Activated T-cell treated with anti-CD3 and anti-CD28 coated beads, Interleukin-2, amount 50 U/mL, for 4 hours (primary cell): Measurements from ENCODE around the gene PLCB1. TPM values are rescaled to one million over a fixed set of nuclear protein-coding genes. Genes with fewer than 3 reads are reported as not detected.
"Not testable (repeated sequence)": the region's sequence is repeated elsewhere in the genome, so short reads cannot be mapped to it uniquely, and the experiment has no call there.

Experiments used
- ATAC-seq, 2 donors: fragments of 200-7000 bp; cut with Tn5 transposase; one replicate each; pipeline ENCODE4 v1.10.0; 2021
- DNase-seq: peaks from one replicate; pipeline ENCODE4 v3.0.0-alpha.2; 2020
- H3K27me3 Mint-ChIP-seq: one replicate; pipeline ENCODE4 v1.8.0; 2021; ENCODE audit warnings: low read depth, mixed read lengths
- H3K36me3 Mint-ChIP-seq: one replicate; pipeline ENCODE4 v1.8.0; 2022; ENCODE audit warnings: mixed read lengths; ENCODE audit not compliant: insufficient read depth
- H3K4me1 Mint-ChIP-seq: one replicate; pipeline ENCODE4 v1.8.0; 2021; ENCODE audit warnings: low read depth, mixed read lengths
- H3K4me3 Mint-ChIP-seq: one replicate; pipeline ENCODE4 v1.8.0; 2021; ENCODE audit warnings: mild to moderate bottlenecking, moderate library complexity, mixed read lengths
- H3K9me3 Mint-ChIP-seq: one replicate; pipeline ENCODE4 v1.8.0; 2021; ENCODE audit warnings: mixed read lengths
- total RNA-seq, 3 donors: library from RNA; stranded (reverse); gene quantifications; one replicate each; pipeline ENCODE4 v1.2.1, GENCODE V29; 2021

PLCB1 gene
- total RNA-seq, 3 donors from 2014 or later = 0.91 to 6.0 (median 2.8) TPM

DNA sequence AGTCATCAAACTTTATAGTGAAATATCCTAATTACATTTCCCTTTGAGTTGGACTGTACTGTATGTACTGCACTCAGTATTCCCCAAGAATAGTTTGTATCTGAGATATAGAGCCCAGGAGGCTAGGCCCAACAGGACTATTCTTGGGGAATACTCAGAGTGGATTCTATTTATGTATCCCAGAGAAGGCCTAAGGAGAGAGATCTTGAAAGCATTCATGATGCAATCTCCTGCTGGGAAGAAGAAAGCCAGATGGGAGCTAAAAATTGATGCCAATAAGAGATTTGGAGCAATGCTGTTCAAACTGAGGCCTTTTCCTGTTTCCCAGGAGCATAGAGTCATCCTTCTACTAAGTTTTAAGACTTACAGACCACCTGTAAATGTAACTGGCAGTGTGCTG is 484.7 kb downstream of the PLCB1 start:
- H3K36me3 Mint-ChIP-seq = no peaks in the 10 kb centered on the region
- ATAC-seq = no peak
- H3K9me3 Mint-ChIP-seq = no peaks in the 10 kb centered on the region
- no peaks in the 10 kb centered on the region for H3K4me1 Mint-ChIP-seq
- DNase-seq = no peak
- H3K27me3 Mint-ChIP-seq = no peaks in the 10 kb centered on the region
- no peak overlapping the region for H3K4me3 Mint-ChIP-seq

DNA sequence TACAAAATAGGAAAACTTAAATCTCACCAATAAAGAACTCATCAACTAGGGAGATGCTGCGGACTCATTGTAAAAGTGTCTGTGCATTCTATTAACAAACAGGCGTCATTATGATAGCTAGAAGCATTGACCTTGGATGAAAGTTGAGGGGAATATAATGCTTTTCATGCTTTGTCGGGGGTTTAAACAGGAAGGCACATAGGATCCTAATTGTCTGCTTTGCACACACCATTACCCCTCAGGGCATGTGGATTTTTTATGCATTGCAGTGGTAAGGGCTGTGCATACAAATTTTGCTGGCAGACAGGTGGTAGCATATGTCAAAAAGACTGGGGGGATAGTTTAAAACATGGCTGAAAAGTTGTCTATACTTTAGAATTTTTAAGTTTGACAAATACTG is 488.9 kb downstream of the PLCB1 start:
- H3K36me3 Mint-ChIP-seq = no peaks in the 10 kb centered on the region

DNA sequence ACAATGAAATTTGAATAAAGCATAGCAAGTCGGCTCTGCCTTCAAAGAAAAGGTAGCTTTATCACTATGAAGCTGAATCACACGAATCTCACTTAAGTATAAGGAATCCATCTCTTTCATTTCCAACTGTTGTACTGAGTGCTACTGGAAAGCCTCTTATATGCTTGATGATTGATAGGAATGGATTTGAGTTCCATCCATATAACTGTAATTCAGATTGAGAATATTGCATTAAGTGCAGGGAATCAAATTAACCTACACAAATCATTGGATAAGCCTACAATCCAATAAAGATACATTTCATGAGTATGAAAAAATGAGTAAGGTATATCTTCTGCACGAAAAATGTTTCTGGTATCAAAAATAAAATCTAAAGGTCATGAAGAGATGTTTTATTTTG is 492.0 kb downstream of the PLCB1 start:
- Mint-ChIP-seq H3K4me3 (no peak overlapping the region), H3K27me3 (no peaks in the 10 kb centered on the region), H3K9me3 (no peaks in the 10 kb centered on the region), H3K4me1 (no peaks in the 10 kb centered on the region), H3K36me3 (no peaks in the 10 kb centered on the region)
- no peak for DNase-seq
- no peak for ATAC-seq

More for the DNA sequence above, 488.9 kb downstream of the PLCB1 start:
- Mint-ChIP-seq H3K4me1 (no peaks in the 10 kb centered on the region), H3K27me3 (no peaks in the 10 kb centered on the region), H3K9me3 (no peaks in the 10 kb centered on the region), H3K4me3 (no peak overlapping the region)
- DNase-seq (no peak), ATAC-seq (no peak)

DNA sequence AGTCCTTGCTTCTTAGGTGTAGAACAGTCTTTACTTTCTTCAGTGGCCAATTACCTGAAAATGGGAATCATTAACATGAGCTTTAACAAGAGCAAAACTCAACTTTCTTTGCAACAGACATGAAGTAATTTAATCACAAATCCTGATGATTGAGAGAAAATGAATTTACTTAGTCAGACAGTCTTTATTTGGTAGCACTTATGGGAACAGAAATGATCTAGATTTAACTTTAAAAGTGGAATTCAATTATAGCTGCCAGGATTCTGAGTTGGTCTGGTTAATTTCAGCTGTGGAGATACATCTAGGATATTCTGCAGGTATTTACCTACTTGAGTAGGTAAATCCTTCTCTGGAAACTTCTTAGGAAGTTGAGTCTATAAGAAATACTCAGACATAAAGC is 492.6 kb downstream of the PLCB1 start:
- Mint-ChIP-seq H3K9me3 (no peaks in the 10 kb centered on the region), H3K27me3 (no peaks in the 10 kb centered on the region), H3K36me3 (no peaks in the 10 kb centered on the region), H3K4me1 (no peaks in the 10 kb centered on the region), H3K4me3 (no peak overlapping the region)
- DNase-seq = no peak
- no peak for ATAC-seq

DNA sequence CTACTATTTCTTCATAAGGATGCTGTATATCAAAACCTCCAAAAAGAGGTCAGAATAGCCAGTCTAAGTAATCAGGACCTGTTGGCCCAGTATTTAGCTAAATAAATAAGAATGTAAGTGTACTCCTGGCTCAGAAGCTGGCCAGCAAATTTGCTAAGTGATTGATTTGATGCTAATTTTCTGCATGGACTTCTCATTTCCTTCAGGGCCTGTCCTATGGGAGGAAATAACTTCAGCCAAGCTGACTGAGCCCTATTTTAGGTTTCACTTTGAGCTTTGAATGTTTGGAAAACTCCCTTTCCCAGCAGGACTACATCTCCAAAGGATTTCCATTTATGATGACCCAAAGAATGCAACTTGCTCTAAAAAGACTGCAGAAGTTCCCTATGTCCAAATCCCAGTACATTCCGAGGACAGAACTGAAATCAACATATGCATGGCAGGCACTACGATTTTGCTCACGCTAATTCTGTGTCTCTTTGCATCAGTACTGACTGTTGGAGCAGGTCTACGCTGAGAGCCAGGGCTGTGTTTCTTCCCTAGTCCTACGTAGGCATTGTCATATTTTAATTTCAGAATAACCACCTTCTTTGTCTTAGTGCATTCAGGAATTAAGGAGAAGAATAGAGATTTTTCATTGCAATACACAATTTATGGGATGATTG is 495.4 kb downstream of the PLCB1 start:
- no peak for DNase-seq
- Mint-ChIP-seq H3K36me3 (no peaks in the 10 kb centered on the region), H3K4me1 (no peaks in the 10 kb centered on the region), H3K27me3 (no peaks in the 10 kb centered on the region), H3K4me3 (no peak overlapping the region), H3K9me3 (no peaks in the 10 kb centered on the region)
- ATAC-seq = no peak

DNA sequence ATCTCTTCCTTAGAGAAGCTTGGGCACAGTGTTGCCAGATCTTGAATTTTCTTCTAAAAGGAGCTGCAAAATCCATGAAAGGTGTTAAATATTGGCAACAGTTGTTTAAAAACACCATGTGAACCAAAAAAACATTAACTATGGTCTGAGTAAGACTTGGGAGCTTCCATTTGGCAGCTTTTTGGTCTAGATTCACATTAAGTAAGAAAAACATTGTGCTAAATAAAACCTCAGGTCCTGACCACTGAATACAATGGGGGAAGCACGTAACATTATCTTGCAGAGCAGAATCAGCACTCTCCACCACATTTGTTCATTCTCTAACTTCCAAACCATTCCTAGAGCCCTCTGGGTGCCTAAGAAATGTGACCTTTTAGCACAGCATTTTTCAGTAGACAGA is 499.2 kb downstream of the PLCB1 start:
- Mint-ChIP-seq H3K27me3 (no peaks in the 10 kb centered on the region), H3K4me1 (no peaks in the 10 kb centered on the region), H3K36me3 (no peaks in the 10 kb centered on the region), H3K4me3 (no peak overlapping the region), H3K9me3 (no peaks in the 10 kb centered on the region)
- DNase-seq = no peak
- no peak for ATAC-seq

DNA sequence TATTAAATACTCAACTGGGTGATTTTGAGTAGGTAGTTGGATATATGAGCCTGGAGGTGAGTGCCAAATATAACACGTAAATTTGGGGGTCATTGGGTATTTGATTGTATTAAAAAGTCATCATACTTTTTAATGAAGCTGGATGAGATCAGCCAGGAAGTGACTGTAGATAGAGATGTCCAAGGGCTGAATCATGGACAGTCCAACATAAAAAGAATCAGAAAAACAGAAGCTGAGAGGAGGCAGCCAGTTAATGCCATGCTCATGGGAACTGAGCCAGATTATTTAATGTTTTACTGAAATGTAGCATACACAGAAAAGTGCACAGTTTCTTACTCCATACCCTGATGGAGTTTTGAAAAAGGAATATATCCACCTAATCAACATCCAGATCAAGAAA is 501.3 kb downstream of the PLCB1 start:
- Mint-ChIP-seq H3K4me1 (no peaks in the 10 kb centered on the region), H3K36me3 (no peaks in the 10 kb centered on the region)

DNA sequence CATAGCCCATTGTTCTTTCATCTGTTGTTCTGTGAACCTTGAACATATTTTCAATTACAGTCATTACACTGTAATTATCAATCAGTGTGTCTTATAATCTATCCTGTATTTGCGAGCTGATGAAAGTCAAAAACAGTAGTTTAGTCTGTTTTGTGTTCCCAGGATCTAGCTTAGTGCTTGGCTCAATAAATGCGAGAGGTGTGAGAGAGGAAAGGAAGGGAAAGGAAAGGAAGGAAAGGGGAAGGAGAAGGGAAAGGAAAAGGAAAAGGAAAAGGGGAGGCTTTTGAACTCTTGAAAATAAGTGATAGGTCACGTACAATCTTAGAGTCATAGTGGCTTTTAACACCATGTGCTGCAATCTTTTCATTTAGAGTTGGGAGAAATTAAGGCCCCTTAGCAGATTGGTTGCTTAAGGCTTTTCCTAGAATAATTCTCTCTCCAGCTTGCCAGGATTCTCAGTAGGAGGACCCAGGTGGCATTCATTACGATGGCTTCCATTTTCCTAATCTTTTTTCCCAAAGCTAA is 503.0 kb downstream of the PLCB1 start:
- Mint-ChIP-seq H3K36me3 (no peaks in the 10 kb centered on the region), H3K4me1 (no peaks in the 10 kb centered on the region), H3K9me3 (no peaks in the 10 kb centered on the region), H3K4me3 (no peak overlapping the region), H3K27me3 (no peaks in the 10 kb centered on the region)
- no peak for ATAC-seq
- no peak for DNase-seq

More for the DNA sequence above, 501.3 kb downstream of the PLCB1 start:
- ATAC-seq (no peak), DNase-seq (no peak)
- Mint-ChIP-seq H3K27me3 (no peaks in the 10 kb centered on the region), H3K4me3 (no peak overlapping the region), H3K9me3 (no peaks in the 10 kb centered on the region)

DNA sequence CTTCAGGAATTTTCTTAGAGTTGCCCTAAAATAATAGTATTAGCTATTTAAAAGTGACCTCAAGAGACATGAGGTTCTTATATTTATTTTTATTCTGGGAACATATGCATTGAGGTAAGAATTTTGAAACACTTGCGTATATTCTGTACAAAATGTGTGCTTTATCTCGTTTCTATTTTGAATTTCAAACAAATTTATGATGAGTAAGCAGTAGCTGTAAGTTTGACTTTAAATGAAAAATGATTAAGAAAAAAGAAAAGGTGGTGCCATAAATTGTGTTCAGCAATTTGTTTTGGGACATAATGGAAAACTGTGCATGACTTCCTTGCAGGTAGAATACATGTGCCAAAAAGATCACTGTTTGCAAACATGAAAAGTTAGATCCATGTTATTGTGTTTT is 503.8 kb downstream of the PLCB1 start:
- no peaks in the 10 kb centered on the region for H3K36me3 Mint-ChIP-seq
- H3K9me3 Mint-ChIP-seq = no peaks in the 10 kb centered on the region
- H3K27me3 Mint-ChIP-seq = no peaks in the 10 kb centered on the region
- DNase-seq = no peak
- ATAC-seq = no peak
- no peak overlapping the region for H3K4me3 Mint-ChIP-seq
- no peaks in the 10 kb centered on the region for H3K4me1 Mint-ChIP-seq

DNA sequence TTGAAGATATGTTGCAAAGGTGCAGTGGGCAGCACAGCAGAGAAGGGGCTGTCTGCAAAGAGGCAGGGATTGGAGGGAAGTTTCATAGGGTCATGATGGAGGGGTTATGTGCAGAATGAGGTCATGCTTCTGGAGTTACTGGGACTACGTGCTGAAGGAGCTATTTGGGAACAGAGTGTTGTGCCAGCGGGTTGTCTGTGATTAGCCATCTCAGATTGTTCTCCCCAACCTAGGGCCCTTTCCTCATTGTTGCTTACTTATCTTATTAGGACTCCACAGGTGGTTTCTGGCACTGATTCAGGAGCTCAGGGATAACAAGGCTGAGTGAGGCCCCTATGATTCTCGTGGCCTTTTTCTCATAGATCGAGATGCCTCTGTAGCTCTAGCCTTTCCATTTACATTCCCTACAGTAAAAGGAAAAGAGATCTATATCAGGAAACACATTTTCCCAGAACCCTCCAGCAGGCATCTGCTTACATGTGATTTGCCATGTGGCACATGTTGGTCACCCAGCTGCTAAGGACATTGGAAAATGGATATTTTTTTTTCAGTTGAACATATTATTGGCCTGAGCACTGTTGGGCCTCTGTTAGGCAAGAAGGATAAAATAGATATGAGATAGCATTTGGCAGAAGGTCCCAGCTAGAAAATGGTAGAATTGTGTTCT is 507.2 kb downstream of the PLCB1 start:
- H3K9me3 Mint-ChIP-seq = no peaks in the 10 kb centered on the region
- DNase-seq (no peak), ATAC-seq (no peak)
- no peaks in the 10 kb centered on the region for H3K27me3 Mint-ChIP-seq
- H3K36me3 Mint-ChIP-seq = no peaks in the 10 kb centered on the region
- no peak overlapping the region for H3K4me3 Mint-ChIP-seq
- H3K4me1 Mint-ChIP-seq = no peaks in the 10 kb centered on the region

DNA sequence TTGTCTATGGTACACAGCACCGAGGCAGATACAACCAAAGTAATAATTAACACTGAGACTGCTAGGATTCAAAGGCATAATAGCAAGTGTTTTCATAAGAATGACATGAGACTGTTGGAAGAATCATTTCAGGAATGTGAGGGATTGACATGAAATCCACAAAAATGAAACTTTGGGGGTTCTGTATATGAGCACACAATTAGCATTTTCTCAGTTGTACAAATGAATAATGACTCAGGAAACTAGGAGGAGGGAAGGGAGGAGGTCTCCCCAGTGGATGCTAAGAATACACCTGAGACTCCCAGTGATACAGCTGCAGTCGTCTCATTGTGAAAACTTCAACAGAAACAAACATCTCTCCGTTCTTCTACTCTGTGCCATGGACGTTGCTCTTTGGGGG is 508.4 kb downstream of the PLCB1 start:
- ATAC-seq (no peak), DNase-seq (no peak)
- no peaks in the 10 kb centered on the region for H3K9me3 Mint-ChIP-seq
- H3K27me3 Mint-ChIP-seq = no peaks in the 10 kb centered on the region
- no peaks in the 10 kb centered on the region for H3K4me1 Mint-ChIP-seq
- H3K4me3 Mint-ChIP-seq = no peak overlapping the region
- no peaks in the 10 kb centered on the region for H3K36me3 Mint-ChIP-seq

DNA sequence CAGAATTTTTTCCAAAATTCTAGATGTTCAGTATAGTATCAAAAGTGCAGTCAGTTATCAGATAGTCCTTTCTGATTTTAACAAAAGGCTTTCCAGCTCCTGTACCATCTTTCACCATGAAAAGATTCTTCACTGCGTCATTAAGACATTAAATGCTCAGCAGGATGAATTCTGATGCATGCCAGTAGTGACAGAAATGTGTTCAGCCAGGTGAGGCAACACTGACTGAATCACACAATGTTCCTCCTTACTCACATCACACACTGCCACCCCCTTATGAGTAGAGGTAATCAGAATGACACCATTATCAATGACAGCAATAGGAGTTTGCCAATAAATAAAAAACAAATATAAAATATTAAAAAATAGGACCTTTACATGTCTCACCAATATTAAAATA is 510.2 kb downstream of the PLCB1 start:
- Mint-ChIP-seq H3K9me3 (no peaks in the 10 kb centered on the region), H3K27me3 (no peaks in the 10 kb centered on the region), H3K4me1 (no peaks in the 10 kb centered on the region), H3K4me3 (no peak overlapping the region), H3K36me3 (no peaks in the 10 kb centered on the region)
- ATAC-seq (no peak), DNase-seq (no peak)

DNA sequence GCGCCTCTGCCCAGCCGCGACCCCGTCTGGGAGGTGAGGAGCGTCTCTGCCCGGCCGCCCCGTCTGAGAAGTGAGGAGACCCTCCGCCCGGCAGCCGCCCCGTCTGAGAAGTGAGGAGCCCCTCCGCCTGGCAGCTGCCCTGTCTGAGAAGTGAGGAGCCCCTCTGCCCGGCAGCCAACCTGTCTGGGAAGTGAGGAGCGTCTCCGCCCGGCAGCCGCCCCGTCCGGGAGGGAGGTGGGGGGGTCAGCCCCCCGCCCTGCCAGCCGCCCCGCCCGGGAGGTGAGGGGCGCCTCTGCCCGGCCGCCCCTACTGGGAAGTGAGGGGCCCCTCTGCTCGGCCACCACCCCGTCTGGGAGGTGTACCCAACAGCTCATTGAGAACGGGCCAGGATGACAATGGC is 512.4 kb downstream of the PLCB1 start:
- not testable (repeated sequence) for H3K4me1 Mint-ChIP-seq, H3K27me3 Mint-ChIP-seq, H3K36me3 Mint-ChIP-seq, H3K4me3 Mint-ChIP-seq, H3K9me3 Mint-ChIP-seq, ATAC-seq, DNase-seq

DNA sequence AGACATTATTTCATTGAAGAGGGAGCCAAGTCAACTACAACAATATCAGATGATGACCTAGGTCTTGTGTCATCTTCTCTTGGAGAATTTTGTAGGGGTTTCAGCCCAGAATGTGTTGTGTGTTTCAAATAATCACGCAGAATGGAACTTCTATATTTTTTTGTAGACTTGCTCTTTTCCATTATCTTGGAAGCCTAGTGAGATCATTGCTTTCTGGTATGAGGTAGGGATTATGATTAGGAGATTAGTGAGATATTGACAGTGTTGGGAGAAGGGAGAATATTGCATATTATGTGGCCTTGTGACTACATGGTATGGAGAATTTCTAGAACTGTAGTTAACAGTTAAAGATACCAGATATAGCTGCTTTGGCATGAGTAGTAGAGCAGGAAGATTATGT is 513.3 kb downstream of the PLCB1 start:
- peaks cover 2% of the 10 kb centered on the region for H3K36me3 Mint-ChIP-seq

DNA sequence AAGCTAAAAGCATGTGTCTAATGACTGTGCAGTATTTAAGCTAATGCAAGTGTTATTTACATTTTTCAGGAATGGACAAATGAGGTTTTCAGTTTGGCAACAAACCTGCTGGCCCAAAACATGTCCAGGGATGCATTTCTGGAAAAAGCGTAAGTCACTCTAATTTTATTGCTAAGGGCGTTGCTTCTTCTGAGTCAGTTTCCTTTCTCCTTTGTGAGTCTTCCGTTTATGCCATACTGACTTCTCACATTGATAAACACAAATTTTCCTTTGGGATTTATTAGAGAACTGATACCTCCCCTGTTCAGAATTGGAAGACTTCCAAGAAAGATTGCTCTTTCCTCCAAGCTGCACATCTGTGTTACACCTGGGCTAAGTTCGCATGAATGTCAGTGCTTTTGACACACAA is 514.0 kb downstream of the PLCB1 start:
- DNase-seq (no peak), ATAC-seq (no peak)
- Mint-ChIP-seq H3K4me1 (no peaks in the 10 kb centered on the region), H3K4me3 (no peak overlapping the region), H3K36me3 (peaks cover 2% of the 10 kb centered on the region), H3K9me3 (no peaks in the 10 kb centered on the region), H3K27me3 (no peaks in the 10 kb centered on the region)

More for the DNA sequence above, 513.3 kb downstream of the PLCB1 start:
- ATAC-seq (no peak), DNase-seq (no peak)
- H3K4me1 Mint-ChIP-seq = no peaks in the 10 kb centered on the region
- H3K9me3 Mint-ChIP-seq = no peaks in the 10 kb centered on the region
- no peaks in the 10 kb centered on the region for H3K27me3 Mint-ChIP-seq
- H3K4me3 Mint-ChIP-seq = no peak overlapping the region
